GM19193 (cell line): ENCODE results near the gene PLEKHG2.

Experiments used
- POLR2A ChIP-seq: IDR thresholded peaks from 4 replicates; pipeline ENCODE4 v1.6.1; 2011; ENCODE audit not compliant: insufficient read depth, insufficient read length; ENCODE audit errors: extremely low read depth

PLEKHG2 gene

GRCh38 chr19:39381910-39382611, 30.4 kb upstream of the PLEKHG2 start:
- no peak for TF ChIP-seq POLR2A

GRCh38 chr19:39382991-39383828, 29.3 kb upstream of the PLEKHG2 start:
- TF ChIP-seq POLR2A = no peak

- TF ChIP-seq POLR2A = no peak
Measured at GRCh38 chr19:39384839-39385568, 27.5 kb upstream of the PLEKHG2 start.

- no peak for TF ChIP-seq POLR2A
Measured at GRCh38 chr19:39385629-39386411, 26.6 kb upstream of the PLEKHG2 start.

GRCh38 chr19:39386557-39386956, 25.9 kb upstream of the PLEKHG2 start:
- no peak for TF ChIP-seq POLR2A

- no peak for TF ChIP-seq POLR2A
Measured at GRCh38 chr19:39388657-39389056, 23.8 kb upstream of the PLEKHG2 start.

GRCh38 chr19:39389631-39390414, 22.6 kb upstream of the PLEKHG2 start:
- TF ChIP-seq POLR2A = no peak

- no peak for TF ChIP-seq POLR2A
Measured at GRCh38 chr19:39390451-39390750, 22.1 kb upstream of the PLEKHG2 start.

- peak; percentile 97 for TF ChIP-seq POLR2A
Measured at GRCh38 chr19:39390751-39391437, 21.6 kb upstream of the PLEKHG2 start, which contains the start of the genes MED29 and PAF1. Gene MED29 (plus strand): TSS chr19:39391378. CDS start chr19:39391423, 45 bp downstream. Gene PAF1 (minus strand): TSS chr19:39391106. CDS start chr19:39390864, 242 bp downstream.

GRCh38 chr19:39397360-39398296, 14.8 kb upstream of the PLEKHG2 start:
- TF ChIP-seq POLR2A = peak; percentile 44

GRCh38 chr19:39398297-39398864, 14.1 kb upstream of the PLEKHG2 start:
- no peak for TF ChIP-seq POLR2A

GRCh38 chr19:39399668-39400050, 12.8 kb upstream of the PLEKHG2 start:
- no peak for TF ChIP-seq POLR2A
